AG04449 (cell line): ENCODE data around the gene SDK2.

Source experiments
- CTCF ChIA-PET: fragments of 350-600 bp; formaldehyde crosslinking; extraction: SDS; loops from one replicate; lab custom pipeline; 2021; ENCODE audit warnings: antibody characterized with exemption; lab: Yijun Ruan, JAX
- POLR2A ChIA-PET: fragments of 400-600, 350-600 bp; formaldehyde crosslinking; extraction: SDS; loops from one replicate; lab custom pipeline; 2020; ENCODE audit warnings: antibody characterized with exemption, inconsistent platforms; lab: Yijun Ruan, JAX
- DNase-seq: peaks from one replicate; pipeline ENCODE4 v3.0.0-alpha.2; 2010; ENCODE audit warnings: low read depth, low spot score
- H3K4me3 ChIP-seq: 2 replicates; pipeline ENCODE4 v1.5.1; 2011; ENCODE audit warnings: low read depth, mild to moderate bottlenecking, control low read depth, low read length
- CTCF ChIP-seq: IDR thresholded peaks from one replicate; pipeline ENCODE4 v1.5.1; 2011; ENCODE audit warnings: mild to moderate bottlenecking, moderate library complexity, low read length, control low read depth, inconsistent platforms; ENCODE audit not compliant: insufficient read depth; ENCODE audit errors: missing control alignments

The SDK2 gene

GRCh38 chr17:73546114-73546513 is 98.1 kb downstream of the SDK2 start:
- ChIA-PET CTCF (no interaction called here), POLR2A (no interaction called here)
- no peak for DNase-seq
- no peak for TF ChIP-seq CTCF
- no peak overlapping the region for H3K4me3 ChIP-seq

GRCh38 chr17:73545109-73546032 is 98.9 kb downstream of the SDK2 start:
- ChIA-PET POLR2A (no interaction called here), CTCF (no interaction called here)

GRCh38 chr17:73544333-73544732 is 99.9 kb downstream of the SDK2 start:
- no peak for TF ChIP-seq CTCF
- H3K4me3 ChIP-seq = no peak overlapping the region
- ChIA-PET POLR2A (no interaction called here), CTCF (no interaction called here)
- DNase-seq = no peak

More at GRCh38 chr17:73545109-73546032, 98.9 kb downstream of the SDK2 start:
- no peak for TF ChIP-seq CTCF
- DNase-seq = no peak
- no peak overlapping the region for H3K4me3 ChIP-seq

GRCh38 chr17:73542323-73542722 is 101.9 kb downstream of the SDK2 start:
- no peak overlapping the region for H3K4me3 ChIP-seq
- CTCF ChIA-PET = no interaction called here
- POLR2A ChIA-PET = no interaction called here
- no peak for TF ChIP-seq CTCF
- no peak for DNase-seq

GRCh38 chr17:73541561-73541981 is 102.7 kb downstream of the SDK2 start:
- H3K4me3 ChIP-seq = no peak overlapping the region
- ChIA-PET CTCF (no interaction called here), POLR2A (no interaction called here)
- DNase-seq = no peak
- TF ChIP-seq CTCF = no peak

GRCh38 chr17:73541111-73541510 is 103.1 kb downstream of the SDK2 start:
- CTCF ChIA-PET = no interaction called here
- H3K4me3 ChIP-seq = no peak overlapping the region
- no peak for TF ChIP-seq CTCF
- no peak for DNase-seq
- POLR2A ChIA-PET = no interaction called here
